SU-DHL-6 (cell line): ENCODE measurements around the gene ATP7A.

Experiments used
- CTCF ChIP-seq: fragments of 200-600 bp; sonication (generic); IDR thresholded peaks from one replicate; pipeline ENCODE4 v1.5.1; 2017; ENCODE audit warnings: antibody characterized with exemption, mild to moderate bottlenecking, low read length, moderate library complexity; ENCODE audit not compliant: insufficient read depth, poor library complexity, severe bottlenecking
- EZH2phosphoT487 ChIP-seq: fragments of 200-600 bp; sonication (generic), shearing (Covaris generic); conservative IDR thresholded peaks from 2 replicates; pipeline ENCODE4 v1.6.1; 2018; ENCODE audit warnings: mild to moderate bottlenecking, antibody characterized with exemption, low read length, moderate library complexity, mixed read lengths

GRCh38 chrX:77936299-77936698 lies 25.8 kb downstream of the ATP7A start:
- TF ChIP-seq CTCF (no peak), EZH2phosphoT487 (no peak)
